IMR-90 (cell line): Measurements from ENCODE around the gene RGP1.

Experiments
- BHLHE40 ChIP-seq: fragments of 150-350 bp; IDR thresholded peaks from 2 replicates; pipeline ENCODE4 v1.6.1; 2016; ENCODE audit warnings: mild to moderate bottlenecking, low read depth, low read length
- CEBPB ChIP-seq: IDR thresholded peaks from 2 replicates; pipeline ENCODE4 v1.6.1; 2012; ENCODE audit warnings: low read depth, low read length, improper control_type of control experiment
- CTCF ChIP-seq: conservative IDR thresholded peaks from 2 replicates; pipeline ENCODE4 v1.5.1; 2012; ENCODE audit warnings: mild to moderate bottlenecking, low read depth, low read length, improper control_type of control experiment
- ELK1 ChIP-seq: fragments of 150-350 bp; IDR thresholded peaks from 2 replicates; pipeline ENCODE4 v1.6.1; 2016; ENCODE audit warnings: low read depth, mild to moderate bottlenecking, low read length, moderate library complexity, borderline replicate concordance
- MAFK ChIP-seq: IDR thresholded peaks from 2 replicates; pipeline ENCODE4 v1.6.1; 2012; ENCODE audit warnings: low read depth, low read length, improper control_type of control experiment
- MAZ ChIP-seq: IDR thresholded peaks from 2 replicates; pipeline ENCODE4 v1.6.1; 2012; ENCODE audit warnings: low read depth, mild to moderate bottlenecking, low read length, improper control_type of control experiment, moderate library complexity, borderline replicate concordance
- MXI1 ChIP-seq: IDR thresholded peaks from 2 replicates; pipeline ENCODE4 v1.6.1; 2012; ENCODE audit warnings: low read depth, mild to moderate bottlenecking, low read length, moderate library complexity, borderline replicate concordance
- POLR2A ChIP-seq: IDR thresholded peaks from 2 replicates; pipeline ENCODE4 v1.6.1; 2012; ENCODE audit warnings: mild to moderate bottlenecking, low read depth, low read length
- RAD21 ChIP-seq: IDR thresholded peaks from 2 replicates; pipeline ENCODE4 v1.6.1; 2012; ENCODE audit warnings: low read length, improper control_type of control experiment
- SMC3 ChIP-seq: fragments of 150-350 bp; IDR thresholded peaks from 2 replicates; pipeline ENCODE4 v1.6.1; 2016; ENCODE audit warnings: low read depth, mild to moderate bottlenecking, antibody characterized with exemption, low read length, moderate library complexity

GRCh38 chr9:35746583-35746982 lies 2.5 kb upstream of the RGP1 start:
- TF ChIP-seq POLR2A (no peak), CTCF (no peak), MXI1 (no peak), MAFK (no peak), RAD21 (no peak), ELK1 (no peak), BHLHE40 (no peak), CEBPB (no peak), SMC3 (no peak), MAZ (no peak)
